NCI-H226 (cell line): ENCODE measurements around the gene SETD1B.
"Not testable (repeated sequence)": the region's sequence is repeated elsewhere in the genome, so short reads cannot be mapped to it uniquely, and the experiment has no call there.

Experiments
- DNase-seq: peaks from one replicate; pipeline ENCODE4 v3.0.0-alpha.2; 2015

The SETD1B gene

GRCh38 chr12:121803861-121804416, at the start of gene SETD1B:
Gene SETD1B, plus strand, starts transcription at chr12:121804009. Its CDS starts 729 bp downstream, at chr12:121804738.
- peak; percentile 37 for DNase-seq

- DNase-seq = no peak
These were observed 49.0 kb upstream of the SETD1B start for GRCh38 chr12:121754836-121755235.

- DNase-seq = no peak
These were observed 48.2 kb upstream of the SETD1B start for GRCh38 chr12:121755591-121755990.

- not testable (repeated sequence) for DNase-seq
These were observed 45.3 kb upstream of the SETD1B start for GRCh38 chr12:121758536-121758935.

- no peak for DNase-seq
These were observed 41.5 kb upstream of the SETD1B start for GRCh38 chr12:121762269-121762668.

GRCh38 chr12:121764808-121765207, 39.0 kb upstream of the SETD1B start:
- no peak for DNase-seq

- peak; percentile 58 for DNase-seq
These were observed 38.2 kb upstream of the SETD1B start for GRCh38 chr12:121765573-121765972.

GRCh38 chr12:121766290-121767039, 37.3 kb upstream of the SETD1B start:
- DNase-seq = no peak

GRCh38 chr12:121767525-121768016, 36.2 kb upstream of the SETD1B start:
- DNase-seq = no peak

GRCh38 chr12:121769297-121769830, 34.4 kb upstream of the SETD1B start:
- DNase-seq = no peak

- no peak for DNase-seq
These were observed 33.9 kb upstream of the SETD1B start for GRCh38 chr12:121769831-121770301.

GRCh38 chr12:121770388-121770787, 33.4 kb upstream of the SETD1B start:
- no peak for DNase-seq

GRCh38 chr12:121770813-121771625, 32.8 kb upstream of the SETD1B start:
- DNase-seq = no peak

GRCh38 chr12:121773011-121773777, 30.6 kb upstream of the SETD1B start:
- peak; percentile 67 for DNase-seq

GRCh38 chr12:121774968-121775474, 28.8 kb upstream of the SETD1B start:
- DNase-seq = peak; percentile 91

- no peak for DNase-seq
These were observed 28.3 kb upstream of the SETD1B start for GRCh38 chr12:121775501-121775900.

- peak; percentile 47 for DNase-seq
These were observed 27.4 kb upstream of the SETD1B start for GRCh38 chr12:121776190-121777098.

- no peak for DNase-seq
These were observed 25.0 kb upstream of the SETD1B start for GRCh38 chr12:121778567-121779421.

GRCh38 chr12:121779422-121779895, 24.4 kb upstream of the SETD1B start:
- no peak for DNase-seq

- DNase-seq = no peak
These were observed 23.4 kb upstream of the SETD1B start for GRCh38 chr12:121780429-121780828.
